HepG2 (cell line): ENCODE measurements around the gene TOR2A. TPM values are rescaled to one million over a fixed set of nuclear protein-coding genes. Genes with fewer than 3 reads are reported as not detected.
A peak's percentile ranks its signal among the peaks of the same experiment; 100 is the strongest.

Experiments used
- DMTF1 ChIP-seq: sonication (generic); formaldehyde crosslinking; IDR thresholded peaks from 2 replicates; pipeline ENCODE4 v1.4.0; 2020; ENCODE audit warnings: mild to moderate bottlenecking, missing genetic modification reagents
- GABPB1 ChIP-seq: IDR thresholded peaks from 2 replicates; pipeline ENCODE4 v1.6.1; 2016; ENCODE audit warnings: mild to moderate bottlenecking, missing genetic modification reagents, moderate library complexity, missing compliant biosample characterization
- GATAD2A ChIP-seq: IDR thresholded peaks from 2 replicates; pipeline ENCODE4 v1.6.1; 2016
- MXD1 ChIP-seq: sonication (generic); formaldehyde crosslinking; IDR thresholded peaks from 2 replicates; pipeline ENCODE4 v1.4.0; 2020; ENCODE audit warnings: mild to moderate bottlenecking, missing genetic modification reagents
- MXD3 ChIP-seq: IDR thresholded peaks from 2 replicates; pipeline ENCODE4 v1.6.1; 2016; ENCODE audit warnings: mild to moderate bottlenecking, missing biosample characterization, missing genetic modification reagents
- PCBP1 ChIP-seq: fragments of 200-400 bp; formaldehyde crosslinking; IDR thresholded peaks from 2 replicates; pipeline ENCODE4 v1.6.1; 2017; ENCODE audit warnings: mild to moderate bottlenecking, low read depth, low read length, borderline replicate concordance
- SMARCE1 ChIP-seq: fragments of 450-650 bp; IDR thresholded peaks from 2 replicates; pipeline ENCODE4 v1.6.1; 2017; ENCODE audit warnings: borderline replicate concordance
- TCF7 ChIP-seq: sonication (generic); IDR thresholded peaks from 2 replicates; pipeline ENCODE4 v1.6.1; 2016; ENCODE audit warnings: antibody characterized with exemption, low read depth
- ZBTB26 ChIP-seq: IDR thresholded peaks from 2 replicates; pipeline ENCODE4 v1.6.1; 2016; ENCODE audit warnings: missing compliant biosample characterization, missing genetic modification reagents, borderline replicate concordance
- ZHX2 ChIP-seq, 2 experiments: sonication (generic) in 1 of 2; formaldehyde crosslinking in 1 of 2; IDR thresholded peaks; 2 replicates each; pipeline versions ENCODE4 v1.6.1 to v1.9.0; 2014 to 2022; ENCODE audit warnings: antibody characterized with exemption in 1 of 2, borderline replicate concordance in 1 of 2, inconsistent platforms in 1 of 2, low read depth in 1 of 2, missing genetic modification reagents in 1 of 2
- ZNF326 ChIP-seq: sonication (generic); formaldehyde crosslinking; IDR thresholded peaks from 2 replicates; pipeline ENCODE4 v1.4.0; 2020; ENCODE audit warnings: missing genetic modification reagents, borderline replicate concordance
- ZNF331 ChIP-seq: sonication (generic); formaldehyde crosslinking; IDR thresholded peaks from 2 replicates; pipeline ENCODE4 v1.4.0; 2020; ENCODE audit warnings: missing genetic modification reagents
- ZNF446 ChIP-seq: sonication (generic); formaldehyde crosslinking; IDR thresholded peaks from 2 replicates; pipeline ENCODE4 v1.5.0; 2020; ENCODE audit warnings: mild to moderate bottlenecking, missing genetic modification reagents
- ZNF770 ChIP-seq: sonication (generic); formaldehyde crosslinking; IDR thresholded peaks from 2 replicates; pipeline ENCODE4 v1.5.0; 2020; ENCODE audit warnings: mild to moderate bottlenecking, missing genetic modification reagents
- ZNF883 ChIP-seq: sonication (generic); formaldehyde crosslinking; IDR thresholded peaks from 2 replicates; pipeline ENCODE4 v1.5.1; 2020; ENCODE audit warnings: mild to moderate bottlenecking, missing genetic modification reagents; ENCODE audit errors: not compliant biosample characterization
- polyA plus RNA-seq, 8 experiments: library from polyadenylated mRNA; depleted of rRNA in 3 of 8; stranded (reverse) in 7 of 8; unstranded in 1 of 8; fragments of >200 nt; fragmentation: Illumina TruSeq in 4 of 8; extraction: Trizol in 4 of 8; gene quantifications; 2 replicates each; pipeline versions ENCODE4 v1.2.1 to v1.2.3, GENCODE V29; 2011 to 2016; ENCODE audit warnings: low read depth in 4 of 8, missing spikeins in 1 of 8, mixed read lengths in 1 of 8; ENCODE audit not compliant: insufficient read depth in 1 of 8
- total RNA-seq, 5 experiments: library from RNA; depleted of rRNA; stranded (reverse); fragments of >200 nt; fragmentation: Illumina TruSeq; extraction: Trizol; gene quantifications; 2 replicates each; pipeline ENCODE4 v1.2.3, GENCODE V29; 2016; ENCODE audit warnings: low read depth in 1 of 5

Gene TOR2A
- total and polyA plus RNA-seq, 2 of the 13 experiments (the other 11 are each of a cell fraction or from before 2014, with no cell fraction given), result 3.5 to 7.2 TPM

GRCh38 chr9:127734747-127735529, at the start of gene TOR2A (continued):
- TF ChIP-seq MXD3 (CRISPR knock-in tag), result peak; percentile 56; the same call in 1 of the 2 replicates
- TF ChIP-seq MXD1 (CRISPR knock-in tag), result peak; percentile 50; the same call in 1 of the 2 replicates
- TF ChIP-seq ZBTB26 (CRISPR knock-in tag), result peak; percentile 69; the same call in 1 of the 2 replicates
- no peak for TF ChIP-seq GATAD2A (CRISPR knock-in tag)
- peak; percentile 71 for TF ChIP-seq ZNF770 (CRISPR knock-in tag)
- no peak for TF ChIP-seq ZNF883 (CRISPR knock-in tag)
- TF ChIP-seq ZNF326 (CRISPR knock-in tag), result no peak
- TF ChIP-seq SMARCE1, result no peak
- TF ChIP-seq ZHX2 (IDR thresholded peaks at IDR 0.05; ENCODE audit: low read depth), result peak; percentile 66
- no peak for TF ChIP-seq ZHX2 (CRISPR knock-in tag; IDR thresholded peaks at IDR 0.05; ENCODE audit: borderline replicate concordance)
- 0 out of 2 replicates have a peak, but pooled peaks have one; percentile 26 for TF ChIP-seq DMTF1 (CRISPR knock-in tag)
- 0 out of 2 replicates have a peak, but pooled peaks have one; percentile 52 for TF ChIP-seq PCBP1
- TF ChIP-seq GABPB1 (CRISPR knock-in tag), result peak; percentile 93
- TF ChIP-seq TCF7, result no peak
- no peak for TF ChIP-seq ZNF331 (CRISPR knock-in tag)
- no peak for TF ChIP-seq ZNF446
